Suprapubic skin (tissue), 4 donors: ENCODE measurements around the gene AHNAK2. TPM values are rescaled to one million over a fixed set of nuclear protein-coding genes. Genes with fewer than 3 reads are reported as not detected.

ENCODE experiments used
- DNase-seq, 2 donors: peaks; one replicate each; pipeline ENCODE4 v3.0.0-alpha.2; 2019; ENCODE audit warnings: low spot score in 2 of 2
- H3K27ac ChIP-seq: fragments of 200-600 bp; sonication (generic); one replicate; pipeline ENCODE4 v1.5.1; 2019
- H3K27me3 ChIP-seq: fragments of 200-600 bp; sonication (generic); one replicate; pipeline ENCODE4 v1.5.1; 2019
- H3K36me3 ChIP-seq: fragments of 200-600 bp; sonication (generic); one replicate; pipeline ENCODE4 v1.5.1; 2019
- H3K4me1 ChIP-seq: fragments of 200-600 bp; sonication (generic); one replicate; pipeline ENCODE4 v1.5.1; 2019
- H3K4me3 ChIP-seq: fragments of 200-600 bp; sonication (generic); one replicate; pipeline ENCODE4 v1.5.1; 2019; ENCODE audit warnings: mild to moderate bottlenecking
- H3K9me3 ChIP-seq: fragments of 200-600 bp; sonication (generic); one replicate; pipeline ENCODE4 v1.5.1; 2019
- EP300 ChIP-seq: sonication (generic); formaldehyde crosslinking; IDR thresholded peaks from one replicate; pipeline ENCODE4 v1.6.1; 2017; ENCODE audit warnings: antibody characterized with exemption
- POLR2A ChIP-seq, 2 donors: fragments of 450-650 bp; IDR thresholded peaks; one replicate each; pipeline ENCODE4 v1.6.1; 2017; ENCODE audit warnings: antibody characterized with exemption in 2 of 2, mild to moderate bottlenecking in 2 of 2, moderate library complexity in 2 of 2
- POLR2AphosphoS5 ChIP-seq, 3 donors: sonication (generic); formaldehyde crosslinking; IDR thresholded peaks; one replicate each; pipeline ENCODE4 v1.6.1; 2017; ENCODE audit warnings: antibody characterized with exemption in 3 of 3
- WGBS: methylation state at CpG from one replicate; pipeline ENCODE4 v1.1.5; 2018; 5-methylcytosine and 5-hydroxymethylcytosine counted together
- total RNA-seq, 4 donors: library from RNA; depleted of rRNA; stranded (reverse); fragments of >200 nt; gene quantifications; one replicate each; pipeline ENCODE4 v1.1.0, GENCODE V29; 2016
- TF ChIP-seq, protein P1 (sequence below), 2 donors: fragments of 200-600 bp in 1 of 2; fragments of 450-650 bp in 1 of 2; sonication (generic) in 1 of 2; IDR thresholded peaks; one replicate each; pipeline ENCODE4 v1.5.1; 2016 to 2019; ENCODE audit warnings: antibody characterized with exemption in 2 of 2, mild to moderate bottlenecking in 1 of 2, moderate library complexity in 1 of 2

AHNAK2 gene
- total RNA-seq, 4 donors from 2014 or later = 829 to 975 (median 858) TPM

DNA sequence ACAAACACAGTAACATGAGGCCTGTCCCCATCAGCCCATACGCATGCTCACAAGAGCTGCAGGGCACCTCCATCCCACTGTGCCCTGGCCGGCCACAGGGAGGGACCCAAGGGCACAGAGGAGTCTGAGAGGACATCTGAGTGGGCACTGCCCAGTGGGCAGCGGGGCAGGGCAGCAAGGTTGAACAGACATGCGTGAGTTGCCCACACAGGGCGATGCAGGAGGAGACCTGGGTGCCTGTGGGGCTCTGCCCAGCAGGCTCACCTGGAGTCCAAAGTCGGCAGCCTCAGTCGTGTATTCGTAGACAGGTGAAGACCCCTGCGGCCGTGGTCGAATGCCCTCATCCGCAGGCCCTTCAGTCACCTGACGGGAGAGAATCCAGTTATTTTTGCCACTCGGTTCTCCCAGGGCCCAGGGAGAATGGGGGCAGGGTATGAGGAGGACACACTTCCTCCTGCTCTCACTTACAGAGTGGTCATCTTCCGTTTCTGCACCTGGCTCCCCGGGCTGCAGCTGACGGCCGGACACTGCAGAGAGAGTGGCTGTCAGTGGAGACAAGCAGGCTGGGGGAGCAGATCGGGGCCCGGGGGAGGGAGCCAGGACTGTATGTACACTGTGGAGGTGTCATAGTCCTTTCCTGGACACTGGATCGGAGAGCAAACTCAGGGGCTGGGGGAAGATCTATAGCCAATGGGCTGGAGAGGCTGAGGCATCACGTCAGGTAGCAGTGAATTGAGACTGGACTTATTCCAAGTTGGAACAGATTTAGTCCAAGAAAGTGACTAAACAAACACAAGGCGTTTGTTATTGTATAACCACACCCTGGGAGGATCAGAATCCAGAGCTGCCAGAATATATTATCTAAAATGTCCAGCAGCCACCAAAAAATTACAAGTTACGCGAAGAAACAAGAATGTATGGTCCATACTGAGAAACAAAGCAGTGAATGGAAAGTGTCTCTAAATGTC, 20.7 kb downstream of the AHNAK2 start:
- DNase-seq = no peak
- TF ChIP-seq, protein P1, sequence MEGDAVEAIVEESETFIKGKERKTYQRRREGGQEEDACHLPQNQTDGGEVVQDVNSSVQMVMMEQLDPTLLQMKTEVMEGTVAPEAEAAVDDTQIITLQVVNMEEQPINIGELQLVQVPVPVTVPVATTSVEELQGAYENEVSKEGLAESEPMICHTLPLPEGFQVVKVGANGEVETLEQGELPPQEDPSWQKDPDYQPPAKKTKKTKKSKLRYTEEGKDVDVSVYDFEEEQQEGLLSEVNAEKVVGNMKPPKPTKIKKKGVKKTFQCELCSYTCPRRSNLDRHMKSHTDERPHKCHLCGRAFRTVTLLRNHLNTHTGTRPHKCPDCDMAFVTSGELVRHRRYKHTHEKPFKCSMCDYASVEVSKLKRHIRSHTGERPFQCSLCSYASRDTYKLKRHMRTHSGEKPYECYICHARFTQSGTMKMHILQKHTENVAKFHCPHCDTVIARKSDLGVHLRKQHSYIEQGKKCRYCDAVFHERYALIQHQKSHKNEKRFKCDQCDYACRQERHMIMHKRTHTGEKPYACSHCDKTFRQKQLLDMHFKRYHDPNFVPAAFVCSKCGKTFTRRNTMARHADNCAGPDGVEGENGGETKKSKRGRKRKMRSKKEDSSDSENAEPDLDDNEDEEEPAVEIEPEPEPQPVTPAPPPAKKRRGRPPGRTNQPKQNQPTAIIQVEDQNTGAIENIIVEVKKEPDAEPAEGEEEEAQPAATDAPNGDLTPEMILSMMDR (IDR thresholded peaks at IDR 0.05) = no peak
- TF ChIP-seq POLR2A (IDR thresholded peaks at IDR 0.05) (no peak), POLR2AphosphoS5 (IDR thresholded peaks at IDR 0.05) (no peak), EP300 (no peak)
- Histone ChIP-seq H3K4me3 (no peak overlapping the region), H3K9me3 (no peaks in the 10 kb centered on the region), H3K27ac (no peak overlapping the region), H3K36me3 (peaks cover 54% of the 10 kb centered on the region), H3K27me3 (no peaks in the 10 kb centered on the region), H3K4me1 (peaks cover 10% of the 10 kb centered on the region)
- 80% methylated on average over 21 of the region's 25 CpGs for WGBS

DNA sequence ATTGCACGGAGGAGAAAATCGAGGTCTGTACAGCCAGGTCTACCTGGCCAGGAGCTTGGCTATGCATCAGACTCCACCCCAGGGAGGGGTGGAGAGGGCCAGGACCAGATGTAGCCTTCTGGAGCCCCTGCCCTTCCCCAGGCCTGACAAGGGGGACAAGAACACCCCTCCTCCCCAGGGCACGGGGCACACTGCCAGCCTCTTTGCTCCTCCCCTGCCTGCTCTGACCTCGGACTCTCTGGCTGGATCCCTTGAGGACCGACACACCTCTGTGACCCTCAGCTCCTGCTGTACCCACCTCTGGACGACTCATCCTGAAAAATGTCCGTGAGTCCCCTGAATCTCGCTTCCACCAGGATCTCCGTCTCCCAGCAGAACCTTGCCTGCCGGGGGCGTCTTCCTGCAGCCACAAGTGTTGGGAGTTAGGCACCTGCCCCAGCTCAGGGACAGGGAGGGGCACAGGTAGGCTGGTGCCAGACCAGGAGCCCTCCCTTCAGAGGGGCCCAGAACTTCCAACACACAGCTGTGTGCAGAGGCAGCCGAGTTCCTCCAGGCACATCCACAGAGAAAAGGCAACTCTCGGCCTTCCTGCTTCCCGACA, 21.8 kb downstream of the AHNAK2 start:
- Histone ChIP-seq H3K36me3 (peaks cover 64% of the 10 kb centered on the region), H3K9me3 (no peaks in the 10 kb centered on the region), H3K4me3 (no peak overlapping the region), H3K27ac (no peak overlapping the region), H3K27me3 (no peaks in the 10 kb centered on the region), H3K4me1 (peaks cover 4% of the 10 kb centered on the region)
- TF ChIP-seq, protein P1 (IDR thresholded peaks at IDR 0.05) = no peak
- TF ChIP-seq POLR2A (IDR thresholded peaks at IDR 0.05) (no peak), POLR2AphosphoS5 (IDR thresholded peaks at IDR 0.05) (no peak), EP300 (no peak)
- 82% methylated on average over 12 of the region's 14 CpGs for WGBS
- DNase-seq = no peak

DNA sequence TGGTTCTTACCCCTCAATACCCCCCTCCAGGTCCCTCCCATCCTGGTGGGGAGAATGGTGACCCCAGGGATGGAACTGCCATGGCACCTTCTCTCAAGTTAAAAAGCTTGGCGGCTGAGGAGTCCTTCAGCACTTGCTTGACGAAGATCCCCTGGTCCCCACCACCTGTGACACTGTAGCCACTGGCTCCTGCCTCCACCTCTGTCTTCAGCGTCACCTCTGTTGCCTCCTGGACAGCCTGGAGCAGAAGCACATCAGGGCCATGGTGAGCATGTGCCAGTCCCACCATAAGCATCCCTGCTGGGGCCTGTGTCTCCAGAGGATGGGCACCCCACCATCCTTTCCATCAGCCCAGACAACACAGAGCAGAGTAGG, 22.8 kb downstream of the AHNAK2 start:
- TF ChIP-seq, protein P1 (IDR thresholded peaks at IDR 0.05) = no peak
- 100% methylated on average over 1 of the region's 3 CpGs for WGBS

DNA sequence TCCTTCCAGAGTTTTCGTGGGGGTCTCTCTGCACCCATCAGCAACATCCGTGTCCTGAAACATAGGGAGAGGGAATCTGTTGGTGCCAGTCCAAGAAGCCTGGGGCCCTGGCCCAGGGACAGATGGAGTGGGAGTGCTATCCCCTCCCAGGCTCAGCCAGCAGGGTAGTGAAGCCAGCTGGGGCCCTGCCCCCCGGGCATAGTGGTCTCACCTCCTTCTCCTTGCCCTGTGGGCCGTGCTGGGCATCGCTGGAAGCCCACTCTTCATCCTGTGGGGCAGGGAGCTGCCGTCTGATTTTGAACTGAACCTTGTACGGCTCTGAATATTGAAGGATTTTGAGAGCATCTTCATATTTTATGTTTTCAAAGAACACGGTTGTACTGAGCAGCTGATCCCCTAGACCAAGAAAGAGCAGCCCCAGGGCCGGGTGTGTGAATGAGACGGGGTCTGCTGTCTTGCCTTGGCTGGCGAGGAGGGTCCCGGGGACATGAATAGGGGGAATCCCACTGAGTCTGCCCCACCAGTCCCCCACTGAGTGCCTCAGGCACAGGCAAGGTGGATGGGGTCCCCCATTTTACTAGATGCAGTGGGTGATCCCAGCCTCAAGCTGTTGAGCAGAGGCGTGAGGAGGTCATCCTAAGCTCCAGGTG, 23.3 kb downstream of the AHNAK2 start:
- TF ChIP-seq POLR2A (IDR thresholded peaks at IDR 0.05) (no peak), EP300 (no peak), POLR2AphosphoS5 (IDR thresholded peaks at IDR 0.05) (no peak)
- TF ChIP-seq, protein P1 (IDR thresholded peaks at IDR 0.05) = no peak
- Histone ChIP-seq H3K4me1 (peaks cover 4% of the 10 kb centered on the region), H3K9me3 (no peaks in the 10 kb centered on the region), H3K36me3 (peaks cover 79% of the 10 kb centered on the region), H3K27ac (no peak overlapping the region), H3K27me3 (no peaks in the 10 kb centered on the region), H3K4me3 (no peak overlapping the region)
- DNase-seq = no peak
- 67% methylated on average over 10 of the region's 13 CpGs for WGBS

More for the DNA sequence above, 22.8 kb downstream of the AHNAK2 start:
- H3K27me3 ChIP-seq = no peaks in the 10 kb centered on the region
- no peaks in the 10 kb centered on the region for H3K9me3 ChIP-seq
- H3K36me3 ChIP-seq = peaks cover 74% of the 10 kb centered on the region
- no peak for DNase-seq
- H3K4me1 ChIP-seq = peaks cover 4% of the 10 kb centered on the region
- H3K4me3 ChIP-seq = no peak overlapping the region
- H3K27ac ChIP-seq = no peak overlapping the region
